Limb (tissue), 2 donors: ENCODE data around the gene MRPL34.

ENCODE experiments used
- DNase-seq, 2 donors: peaks; one replicate each; pipeline ENCODE4 v3.0.0-alpha.2; 2016; ENCODE audit errors: extremely low spot score in 2 of 2

MRPL34 gene

GRCh38 chr19:17309198-17309964 lies 3.7 kb downstream of the MRPL34 start, which contains the start of gene DDA1:
DDA1 (plus strand) TSS chr19:17309563; CDS start chr19:17309655, 92 bp downstream.
- peak; percentile 97 to 100 for DNase-seq

- no peak for DNase-seq
Observed at GRCh38 chr19:17309965-17310461, 4.3 kb downstream of the MRPL34 start.

GRCh38 chr19:17311455-17312188 lies 6.0 kb downstream of the MRPL34 start:
- DNase-seq: no peak

- no peak for DNase-seq
Observed at GRCh38 chr19:17312189-17313113, 6.8 kb downstream of the MRPL34 start.

GRCh38 chr19:17314007-17314593 lies 8.4 kb downstream of the MRPL34 start:
- no peak for DNase-seq

- no peak for DNase-seq
Observed at GRCh38 chr19:17318966-17319365, 13.3 kb downstream of the MRPL34 start.

- no peak for DNase-seq
Observed at GRCh38 chr19:17319473-17320238, 14.0 kb downstream of the MRPL34 start.

- no peak for DNase-seq
Observed at GRCh38 chr19:17320435-17320834, 14.8 kb downstream of the MRPL34 start.

GRCh38 chr19:17321655-17322489 lies 16.2 kb downstream of the MRPL34 start:
- DNase-seq: no peak

GRCh38 chr19:17322854-17323253 lies 17.2 kb downstream of the MRPL34 start:
- DNase-seq: no peak

GRCh38 chr19:17323300-17323963 lies 17.8 kb downstream of the MRPL34 start:
- DNase-seq: peak in 1 of 2 donors; percentile 41

GRCh38 chr19:17323964-17324332 lies 18.3 kb downstream of the MRPL34 start:
- DNase-seq: no peak

GRCh38 chr19:17324357-17325114 lies 18.9 kb downstream of the MRPL34 start:
- DNase-seq: peak in 1 of 2 donors; percentile 31

GRCh38 chr19:17325133-17325532 lies 19.5 kb downstream of the MRPL34 start:
- peak in 1 of 2 donors; percentile 29 for DNase-seq

- DNase-seq: no peak
Observed at GRCh38 chr19:17325881-17326594, 20.4 kb downstream of the MRPL34 start.

GRCh38 chr19:17326595-17326966 lies 20.9 kb downstream of the MRPL34 start:
- no peak for DNase-seq

- DNase-seq: no peak
Observed at GRCh38 chr19:17327068-17327653, 21.5 kb downstream of the MRPL34 start.
